ENCODE results near the gene MAGI2.

The MAGI2 gene

GRCh38 chr7:79334334-79334733, 119.1 kb downstream of the MAGI2 start:
- intact Hi-C loops (cut with micrococcal nuclease) = no loop called here
- Mint-ChIP-seq H3K9me3 (no peaks in the 10 kb centered on the region), H3K4me3 (no peak overlapping the region), H3K27me3 (no peaks in the 10 kb centered on the region), H3K4me1 (ENCODE audit: low read depth) (no peaks in the 10 kb centered on the region), H3K36me3 (ENCODE audit: low read depth) (no peaks in the 10 kb centered on the region), H3K27ac (no peak overlapping the region)

- H3K27ac Mint-ChIP-seq = no peak overlapping the region
- no peaks in the 10 kb centered on the region for H3K27me3 Mint-ChIP-seq
- H3K9me3 Mint-ChIP-seq = no peaks in the 10 kb centered on the region
- no peak overlapping the region for H3K4me3 Mint-ChIP-seq
- no peaks in the 10 kb centered on the region for H3K4me1 Mint-ChIP-seq (ENCODE audit: low read depth)
- intact Hi-C loops (cut with micrococcal nuclease) = no loop called here
- no peaks in the 10 kb centered on the region for H3K36me3 Mint-ChIP-seq (ENCODE audit: low read depth)
These were observed 121.4 kb downstream of the MAGI2 start for GRCh38 chr7:79332091-79332490.

- H3K27me3 Mint-ChIP-seq = no peaks in the 10 kb centered on the region
- H3K4me1 Mint-ChIP-seq (ENCODE audit: low read depth) = no peaks in the 10 kb centered on the region
- H3K9me3 Mint-ChIP-seq = no peaks in the 10 kb centered on the region
- no peaks in the 10 kb centered on the region for H3K36me3 Mint-ChIP-seq (ENCODE audit: low read depth)
- no peak overlapping the region for H3K27ac Mint-ChIP-seq
- intact Hi-C loops (cut with micrococcal nuclease) = no loop called here
- H3K4me3 Mint-ChIP-seq = no peak overlapping the region
These were observed 124.0 kb downstream of the MAGI2 start for GRCh38 chr7:79329464-79329863.

GRCh38 chr7:79320741-79321473, 132.6 kb downstream of the MAGI2 start:
- H3K4me3 Mint-ChIP-seq = no peak overlapping the region
- no peaks in the 10 kb centered on the region for H3K4me1 Mint-ChIP-seq (ENCODE audit: low read depth)
- no peaks in the 10 kb centered on the region for H3K36me3 Mint-ChIP-seq (ENCODE audit: low read depth)
- no peak overlapping the region for H3K27ac Mint-ChIP-seq
- no peaks in the 10 kb centered on the region for H3K27me3 Mint-ChIP-seq
- intact Hi-C loops (cut with micrococcal nuclease) = no loop called here
- no peaks in the 10 kb centered on the region for H3K9me3 Mint-ChIP-seq

- Mint-ChIP-seq H3K27me3 (no peaks in the 10 kb centered on the region), H3K4me1 (ENCODE audit: low read depth) (no peaks in the 10 kb centered on the region), H3K27ac (no peak overlapping the region), H3K9me3 (peaks cover 5% of the 10 kb centered on the region), H3K4me3 (no peak overlapping the region), H3K36me3 (ENCODE audit: low read depth) (no peaks in the 10 kb centered on the region)
- intact Hi-C loops (cut with micrococcal nuclease) = no loop called here
These were observed 134.1 kb downstream of the MAGI2 start for GRCh38 chr7:79319369-79319768.

GRCh38 chr7:79317728-79318127, 135.7 kb downstream of the MAGI2 start:
- H3K9me3 Mint-ChIP-seq = peaks cover 5% of the 10 kb centered on the region
- H3K36me3 Mint-ChIP-seq (ENCODE audit: low read depth) = no peaks in the 10 kb centered on the region
- no peak overlapping the region for H3K4me3 Mint-ChIP-seq
- H3K27ac Mint-ChIP-seq = no peak overlapping the region
- no peaks in the 10 kb centered on the region for H3K4me1 Mint-ChIP-seq (ENCODE audit: low read depth)
- no peaks in the 10 kb centered on the region for H3K27me3 Mint-ChIP-seq
- intact Hi-C loops (cut with micrococcal nuclease) = no loop called here

- H3K36me3 Mint-ChIP-seq (ENCODE audit: low read depth) = no peaks in the 10 kb centered on the region
- no peaks in the 10 kb centered on the region for H3K4me1 Mint-ChIP-seq (ENCODE audit: low read depth)
- no peaks in the 10 kb centered on the region for H3K27me3 Mint-ChIP-seq
- no peak overlapping the region for H3K4me3 Mint-ChIP-seq
- intact Hi-C loops (cut with micrococcal nuclease) = no loop called here
- peaks cover 5% of the 10 kb centered on the region for H3K9me3 Mint-ChIP-seq
- H3K27ac Mint-ChIP-seq = no peak overlapping the region
These were observed 141.4 kb downstream of the MAGI2 start for GRCh38 chr7:79312022-79312421.

- Mint-ChIP-seq H3K9me3 (no peaks in the 10 kb centered on the region), H3K4me1 (ENCODE audit: low read depth) (no peaks in the 10 kb centered on the region), H3K27ac (no peak overlapping the region), H3K4me3 (no peak overlapping the region), H3K36me3 (ENCODE audit: low read depth) (no peaks in the 10 kb centered on the region), H3K27me3 (no peaks in the 10 kb centered on the region)
- intact Hi-C loops (cut with micrococcal nuclease) = no loop called here
These were observed 145.3 kb downstream of the MAGI2 start for GRCh38 chr7:79308192-79308591.

- intact Hi-C loops (cut with micrococcal nuclease) = no loop called here
- no peak overlapping the region for H3K27ac Mint-ChIP-seq
- no peaks in the 10 kb centered on the region for H3K9me3 Mint-ChIP-seq
- H3K36me3 Mint-ChIP-seq (ENCODE audit: low read depth) = no peaks in the 10 kb centered on the region
- H3K4me1 Mint-ChIP-seq (ENCODE audit: low read depth) = no peaks in the 10 kb centered on the region
- no peak overlapping the region for H3K4me3 Mint-ChIP-seq
- H3K27me3 Mint-ChIP-seq = no peaks in the 10 kb centered on the region
These were observed 146.1 kb downstream of the MAGI2 start for GRCh38 chr7:79307376-79307775.

- intact Hi-C loops (cut with micrococcal nuclease) = no loop called here
- no peaks in the 10 kb centered on the region for H3K27me3 Mint-ChIP-seq
- H3K27ac Mint-ChIP-seq = no peak overlapping the region
These were observed 148.8 kb downstream of the MAGI2 start for GRCh38 chr7:79304711-79305110.

GRCh38 chr7:79302293-79302692, 151.2 kb downstream of the MAGI2 start:
- H3K9me3 Mint-ChIP-seq = no peaks in the 10 kb centered on the region
- intact Hi-C loops (cut with micrococcal nuclease) = no loop called here
- no peaks in the 10 kb centered on the region for H3K27me3 Mint-ChIP-seq
- no peaks in the 10 kb centered on the region for H3K36me3 Mint-ChIP-seq (ENCODE audit: low read depth)
- H3K27ac Mint-ChIP-seq = no peak overlapping the region
- H3K4me1 Mint-ChIP-seq (ENCODE audit: low read depth) = no peaks in the 10 kb centered on the region
- H3K4me3 Mint-ChIP-seq = no peak overlapping the region

More at GRCh38 chr7:79304711-79305110, 148.8 kb downstream of the MAGI2 start:
- H3K4me1 Mint-ChIP-seq (ENCODE audit: low read depth) = no peaks in the 10 kb centered on the region
- no peaks in the 10 kb centered on the region for H3K36me3 Mint-ChIP-seq (ENCODE audit: low read depth)
- no peak overlapping the region for H3K4me3 Mint-ChIP-seq
- H3K9me3 Mint-ChIP-seq = no peaks in the 10 kb centered on the region

GRCh38 chr7:79301419-79301818, 152.0 kb downstream of the MAGI2 start:
- intact Hi-C loops (cut with micrococcal nuclease) = no loop called here
- no peaks in the 10 kb centered on the region for H3K27me3 Mint-ChIP-seq

GRCh38 chr7:79300573-79300972, 152.9 kb downstream of the MAGI2 start:
- Mint-ChIP-seq H3K4me1 (ENCODE audit: low read depth) (no peaks in the 10 kb centered on the region), H3K9me3 (no peaks in the 10 kb centered on the region), H3K27ac (no peak overlapping the region)

More at GRCh38 chr7:79301419-79301818, 152.0 kb downstream of the MAGI2 start:
- no peak overlapping the region for H3K27ac Mint-ChIP-seq
- no peaks in the 10 kb centered on the region for H3K9me3 Mint-ChIP-seq
- no peak overlapping the region for H3K4me3 Mint-ChIP-seq
- H3K4me1 Mint-ChIP-seq (ENCODE audit: low read depth) = no peaks in the 10 kb centered on the region
- no peaks in the 10 kb centered on the region for H3K36me3 Mint-ChIP-seq (ENCODE audit: low read depth)

GRCh38 chr7:79298145-79298760, 155.2 kb downstream of the MAGI2 start:
- no peak overlapping the region for H3K4me3 Mint-ChIP-seq
- no peaks in the 10 kb centered on the region for H3K36me3 Mint-ChIP-seq (ENCODE audit: low read depth)
- no peaks in the 10 kb centered on the region for H3K4me1 Mint-ChIP-seq (ENCODE audit: low read depth)
- no peaks in the 10 kb centered on the region for H3K9me3 Mint-ChIP-seq
- H3K27ac Mint-ChIP-seq = no peak overlapping the region
- no peaks in the 10 kb centered on the region for H3K27me3 Mint-ChIP-seq
- intact Hi-C loops (cut with micrococcal nuclease) = loop anchor here (2.0 kb wide), 1 partner anchor 721 kb away; no protein-coding TSS in a partner anchor

More at GRCh38 chr7:79300573-79300972, 152.9 kb downstream of the MAGI2 start:
- H3K27me3 Mint-ChIP-seq = no peaks in the 10 kb centered on the region
- H3K4me3 Mint-ChIP-seq = no peak overlapping the region
- H3K36me3 Mint-ChIP-seq (ENCODE audit: low read depth) = no peaks in the 10 kb centered on the region
- intact Hi-C loops (cut with micrococcal nuclease) = no loop called here
